ENCODE data around the gene RLF. TPM values are rescaled to one million over a fixed set of nuclear protein-coding genes. Genes with fewer than 3 reads are reported as not detected.

The RLF gene
- total and polyA plus RNA-seq, 2 of the 8 experiments (the other 6 are each of a cell fraction or from before 2014, with no cell fraction given), result 4.2 to 18.0 TPM

- TF ChIP-seq, protein P1, sequence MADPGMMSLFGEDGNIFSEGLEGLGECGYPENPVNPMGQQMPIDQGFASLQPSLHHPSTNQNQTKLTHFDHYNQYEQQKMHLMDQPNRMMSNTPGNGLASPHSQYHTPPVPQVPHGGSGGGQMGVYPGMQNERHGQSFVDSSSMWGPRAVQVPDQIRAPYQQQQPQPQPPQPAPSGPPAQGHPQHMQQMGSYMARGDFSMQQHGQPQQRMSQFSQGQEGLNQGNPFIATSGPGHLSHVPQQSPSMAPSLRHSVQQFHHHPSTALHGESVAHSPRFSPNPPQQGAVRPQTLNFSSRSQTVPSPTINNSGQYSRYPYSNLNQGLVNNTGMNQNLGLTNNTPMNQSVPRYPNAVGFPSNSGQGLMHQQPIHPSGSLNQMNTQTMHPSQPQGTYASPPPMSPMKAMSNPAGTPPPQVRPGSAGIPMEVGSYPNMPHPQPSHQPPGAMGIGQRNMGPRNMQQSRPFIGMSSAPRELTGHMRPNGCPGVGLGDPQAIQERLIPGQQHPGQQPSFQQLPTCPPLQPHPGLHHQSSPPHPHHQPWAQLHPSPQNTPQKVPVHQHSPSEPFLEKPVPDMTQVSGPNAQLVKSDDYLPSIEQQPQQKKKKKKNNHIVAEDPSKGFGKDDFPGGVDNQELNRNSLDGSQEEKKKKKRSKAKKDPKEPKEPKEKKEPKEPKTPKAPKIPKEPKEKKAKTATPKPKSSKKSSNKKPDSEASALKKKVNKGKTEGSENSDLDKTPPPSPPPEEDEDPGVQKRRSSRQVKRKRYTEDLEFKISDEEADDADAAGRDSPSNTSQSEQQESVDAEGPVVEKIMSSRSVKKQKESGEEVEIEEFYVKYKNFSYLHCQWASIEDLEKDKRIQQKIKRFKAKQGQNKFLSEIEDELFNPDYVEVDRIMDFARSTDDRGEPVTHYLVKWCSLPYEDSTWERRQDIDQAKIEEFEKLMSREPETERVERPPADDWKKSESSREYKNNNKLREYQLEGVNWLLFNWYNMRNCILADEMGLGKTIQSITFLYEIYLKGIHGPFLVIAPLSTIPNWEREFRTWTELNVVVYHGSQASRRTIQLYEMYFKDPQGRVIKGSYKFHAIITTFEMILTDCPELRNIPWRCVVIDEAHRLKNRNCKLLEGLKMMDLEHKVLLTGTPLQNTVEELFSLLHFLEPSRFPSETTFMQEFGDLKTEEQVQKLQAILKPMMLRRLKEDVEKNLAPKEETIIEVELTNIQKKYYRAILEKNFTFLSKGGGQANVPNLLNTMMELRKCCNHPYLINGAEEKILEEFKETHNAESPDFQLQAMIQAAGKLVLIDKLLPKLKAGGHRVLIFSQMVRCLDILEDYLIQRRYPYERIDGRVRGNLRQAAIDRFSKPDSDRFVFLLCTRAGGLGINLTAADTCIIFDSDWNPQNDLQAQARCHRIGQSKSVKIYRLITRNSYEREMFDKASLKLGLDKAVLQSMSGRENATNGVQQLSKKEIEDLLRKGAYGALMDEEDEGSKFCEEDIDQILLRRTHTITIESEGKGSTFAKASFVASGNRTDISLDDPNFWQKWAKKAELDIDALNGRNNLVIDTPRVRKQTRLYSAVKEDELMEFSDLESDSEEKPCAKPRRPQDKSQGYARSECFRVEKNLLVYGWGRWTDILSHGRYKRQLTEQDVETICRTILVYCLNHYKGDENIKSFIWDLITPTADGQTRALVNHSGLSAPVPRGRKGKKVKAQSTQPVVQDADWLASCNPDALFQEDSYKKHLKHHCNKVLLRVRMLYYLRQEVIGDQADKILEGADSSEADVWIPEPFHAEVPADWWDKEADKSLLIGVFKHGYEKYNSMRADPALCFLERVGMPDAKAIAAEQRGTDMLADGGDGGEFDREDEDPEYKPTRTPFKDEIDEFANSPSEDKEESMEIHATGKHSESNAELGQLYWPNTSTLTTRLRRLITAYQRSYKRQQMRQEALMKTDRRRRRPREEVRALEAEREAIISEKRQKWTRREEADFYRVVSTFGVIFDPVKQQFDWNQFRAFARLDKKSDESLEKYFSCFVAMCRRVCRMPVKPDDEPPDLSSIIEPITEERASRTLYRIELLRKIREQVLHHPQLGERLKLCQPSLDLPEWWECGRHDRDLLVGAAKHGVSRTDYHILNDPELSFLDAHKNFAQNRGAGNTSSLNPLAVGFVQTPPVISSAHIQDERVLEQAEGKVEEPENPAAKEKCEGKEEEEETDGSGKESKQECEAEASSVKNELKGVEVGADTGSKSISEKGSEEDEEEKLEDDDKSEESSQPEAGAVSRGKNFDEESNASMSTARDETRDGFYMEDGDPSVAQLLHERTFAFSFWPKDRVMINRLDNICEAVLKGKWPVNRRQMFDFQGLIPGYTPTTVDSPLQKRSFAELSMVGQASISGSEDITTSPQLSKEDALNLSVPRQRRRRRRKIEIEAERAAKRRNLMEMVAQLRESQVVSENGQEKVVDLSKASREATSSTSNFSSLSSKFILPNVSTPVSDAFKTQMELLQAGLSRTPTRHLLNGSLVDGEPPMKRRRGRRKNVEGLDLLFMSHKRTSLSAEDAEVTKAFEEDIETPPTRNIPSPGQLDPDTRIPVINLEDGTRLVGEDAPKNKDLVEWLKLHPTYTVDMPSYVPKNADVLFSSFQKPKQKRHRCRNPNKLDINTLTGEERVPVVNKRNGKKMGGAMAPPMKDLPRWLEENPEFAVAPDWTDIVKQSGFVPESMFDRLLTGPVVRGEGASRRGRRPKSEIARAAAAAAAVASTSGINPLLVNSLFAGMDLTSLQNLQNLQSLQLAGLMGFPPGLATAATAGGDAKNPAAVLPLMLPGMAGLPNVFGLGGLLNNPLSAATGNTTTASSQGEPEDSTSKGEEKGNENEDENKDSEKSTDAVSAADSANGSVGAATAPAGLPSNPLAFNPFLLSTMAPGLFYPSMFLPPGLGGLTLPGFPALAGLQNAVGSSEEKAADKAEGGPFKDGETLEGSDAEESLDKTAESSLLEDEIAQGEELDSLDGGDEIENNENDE (IDR thresholded peaks at IDR 0.05; ENCODE audit: insufficient replicate concordance, low read length), result no peak
- no peak for TF ChIP-seq TEAD4 (IDR thresholded peaks at IDR 0.05; ENCODE audit: low read depth, low read length)
- TF ChIP-seq, protein P2, sequence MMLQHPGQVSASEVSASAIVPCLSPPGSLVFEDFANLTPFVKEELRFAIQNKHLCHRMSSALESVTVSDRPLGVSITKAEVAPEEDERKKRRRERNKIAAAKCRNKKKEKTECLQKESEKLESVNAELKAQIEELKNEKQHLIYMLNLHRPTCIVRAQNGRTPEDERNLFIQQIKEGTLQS (IDR thresholded peaks at IDR 0.05; ENCODE audit: insufficient read depth, low read depth, low read length), result no peak
- no peak for TF ChIP-seq BCL11A (IDR thresholded peaks at IDR 0.05; ENCODE audit: low read depth in 2 of 2, low read length in 2 of 2)
- no peak for TF ChIP-seq SAP30 (IDR thresholded peaks at IDR 0.05; ENCODE audit: insufficient read depth, insufficient replicate concordance, low read length)
- TF ChIP-seq EZH2 (IDR thresholded peaks at IDR 0.05; ENCODE audit: low read depth, low read length, severe bottlenecking), result no peak
- TF ChIP-seq EGR1 (IDR thresholded peaks at IDR 0.05; ENCODE audit: borderline replicate concordance, low read depth, low read length), result no peak
- no peak for TF ChIP-seq NRF1 (IDR thresholded peaks at IDR 0.05; ENCODE audit: low read depth, low read length)
- TF ChIP-seq CTBP2 (IDR thresholded peaks at IDR 0.05; ENCODE audit: borderline replicate concordance, insufficient read depth, insufficient read length, low read length), result no peak
- TF ChIP-seq HDAC6 (IDR thresholded peaks at IDR 0.05; ENCODE audit: low read depth, low read length), result no peak
- no peak for TF ChIP-seq SIN3A (conservative IDR thresholded peaks at IDR 0.05 in 1 of 2, IDR thresholded peaks at IDR 0.05 in 1 of 2; ENCODE audit: low read depth in 1 of 2, low read length in 2 of 2)
Observed at GRCh38 chr1:40171036-40171435, 9.8 kb downstream of the RLF start (continued).
